Measurements from ENCODE around the gene SH3PXD2B.

DNA sequence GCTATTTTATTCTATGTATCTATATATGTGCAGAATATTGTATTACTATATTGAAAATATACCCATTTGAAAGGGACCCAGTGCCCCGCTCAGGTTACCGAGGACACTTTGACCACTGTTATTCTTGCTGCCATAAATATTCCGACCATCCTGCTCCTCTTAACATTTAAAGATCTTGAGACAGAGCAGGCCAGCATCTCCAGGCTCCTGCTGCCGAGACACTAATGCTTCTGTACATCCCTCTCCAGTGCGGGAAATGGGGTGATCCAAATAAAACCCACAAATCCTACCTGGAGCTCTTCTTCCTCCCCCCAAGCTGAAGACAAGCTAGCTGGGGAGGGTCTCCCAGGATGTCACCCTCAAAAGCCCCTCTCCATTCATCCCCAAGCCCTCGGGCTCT lies 3.9 kb downstream of the SH3PXD2B start:
- TF ChIP-seq, protein P1, sequence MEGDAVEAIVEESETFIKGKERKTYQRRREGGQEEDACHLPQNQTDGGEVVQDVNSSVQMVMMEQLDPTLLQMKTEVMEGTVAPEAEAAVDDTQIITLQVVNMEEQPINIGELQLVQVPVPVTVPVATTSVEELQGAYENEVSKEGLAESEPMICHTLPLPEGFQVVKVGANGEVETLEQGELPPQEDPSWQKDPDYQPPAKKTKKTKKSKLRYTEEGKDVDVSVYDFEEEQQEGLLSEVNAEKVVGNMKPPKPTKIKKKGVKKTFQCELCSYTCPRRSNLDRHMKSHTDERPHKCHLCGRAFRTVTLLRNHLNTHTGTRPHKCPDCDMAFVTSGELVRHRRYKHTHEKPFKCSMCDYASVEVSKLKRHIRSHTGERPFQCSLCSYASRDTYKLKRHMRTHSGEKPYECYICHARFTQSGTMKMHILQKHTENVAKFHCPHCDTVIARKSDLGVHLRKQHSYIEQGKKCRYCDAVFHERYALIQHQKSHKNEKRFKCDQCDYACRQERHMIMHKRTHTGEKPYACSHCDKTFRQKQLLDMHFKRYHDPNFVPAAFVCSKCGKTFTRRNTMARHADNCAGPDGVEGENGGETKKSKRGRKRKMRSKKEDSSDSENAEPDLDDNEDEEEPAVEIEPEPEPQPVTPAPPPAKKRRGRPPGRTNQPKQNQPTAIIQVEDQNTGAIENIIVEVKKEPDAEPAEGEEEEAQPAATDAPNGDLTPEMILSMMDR (IDR thresholded peaks at IDR 0.05) = no peak
- TF ChIP-seq POLR2A (IDR thresholded peaks at IDR 0.05) = no peak

Data from upper lobe of left lung (tissue), 4 donors.